Stimulated activated naive B cell treated with anti-CD40 and anti-IgM and Interleukin-4, amounts not matched to agents 10 μg/mL and 1 μg/mL and 100 μg/mL, for 72 hours (primary cell): Measurements from ENCODE around the gene ADAMTS14.

Source experiments
- ATAC-seq, 2 donors: fragments of 150-1000 bp; cut with Tn5 transposase; replicated peaks; 2 replicates each; pipeline ENCODE4 v1.10.0; 2021; ENCODE audit warnings: moderate library complexity in 1 of 2
- DNase-seq: peaks from one replicate; pipeline ENCODE4 v3.0.0; 2021
- H3K27ac Mint-ChIP-seq: one replicate; pipeline ENCODE4 v1.8.0; 2022; ENCODE audit warnings: mild to moderate bottlenecking, mixed read lengths
- H3K27me3 Mint-ChIP-seq, 2 donors: one replicate each; pipeline ENCODE4 v1.8.0; 2022; ENCODE audit warnings: mixed read lengths in 2 of 2
- H3K36me3 Mint-ChIP-seq, 2 donors: one replicate each; pipeline ENCODE4 v1.8.0; 2022; ENCODE audit warnings: mixed read lengths in 2 of 2, mild to moderate bottlenecking in 1 of 2
- H3K4me1 Mint-ChIP-seq, 2 donors: one replicate each; pipeline ENCODE4 v1.8.0; 2022; ENCODE audit warnings: mixed read lengths in 2 of 2, mild to moderate bottlenecking in 1 of 2
- H3K4me3 Mint-ChIP-seq, 2 donors: one replicate each; pipeline ENCODE4 v1.8.0; 2022; ENCODE audit warnings: mild to moderate bottlenecking in 2 of 2, mixed read lengths in 2 of 2, moderate library complexity in 1 of 2
- H3K9me3 Mint-ChIP-seq, 2 donors: one replicate each; pipeline ENCODE4 v1.8.0; 2022; ENCODE audit warnings: mixed read lengths in 2 of 2, mild to moderate bottlenecking in 1 of 2

Gene ADAMTS14

DNA sequence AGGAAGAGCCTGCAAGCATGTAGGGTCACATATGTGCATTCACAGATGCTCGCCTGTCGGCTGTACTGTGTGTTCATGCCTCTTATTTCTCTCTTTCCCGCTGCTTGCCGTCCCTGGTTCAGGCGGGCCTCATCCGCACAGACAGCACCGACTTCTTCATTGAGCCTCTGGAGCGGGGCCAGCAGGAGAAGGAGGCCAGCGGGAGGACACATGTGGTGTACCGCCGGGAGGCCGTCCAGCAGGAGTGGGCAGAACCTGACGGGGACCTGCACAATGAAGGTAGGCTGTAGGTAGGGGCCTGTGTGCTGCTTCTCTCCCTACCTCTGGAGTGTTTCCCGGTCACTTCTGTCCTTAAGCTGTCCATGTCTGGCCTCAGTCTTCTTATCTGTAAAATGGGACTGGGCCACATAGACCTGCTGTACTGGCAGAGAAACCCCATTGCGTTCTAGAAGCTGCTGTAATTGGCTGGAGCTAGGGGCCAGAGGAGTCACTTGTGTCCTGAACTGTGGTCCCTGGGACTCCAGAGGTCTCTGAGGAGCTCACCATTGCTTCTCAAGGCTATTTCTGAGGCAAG lies 30.0 kb downstream of the ADAMTS14 start:
- Mint-ChIP-seq H3K36me3 (no peaks in the 10 kb centered on the region), H3K27me3 (no peaks in the 10 kb centered on the region), H3K4me3 (no peak overlapping the region), H3K27ac (no peak overlapping the region), H3K9me3 (no peaks in the 10 kb centered on the region), H3K4me1 (no peaks in the 10 kb centered on the region)
- DNase-seq (no peak), ATAC-seq (no peak)

DNA sequence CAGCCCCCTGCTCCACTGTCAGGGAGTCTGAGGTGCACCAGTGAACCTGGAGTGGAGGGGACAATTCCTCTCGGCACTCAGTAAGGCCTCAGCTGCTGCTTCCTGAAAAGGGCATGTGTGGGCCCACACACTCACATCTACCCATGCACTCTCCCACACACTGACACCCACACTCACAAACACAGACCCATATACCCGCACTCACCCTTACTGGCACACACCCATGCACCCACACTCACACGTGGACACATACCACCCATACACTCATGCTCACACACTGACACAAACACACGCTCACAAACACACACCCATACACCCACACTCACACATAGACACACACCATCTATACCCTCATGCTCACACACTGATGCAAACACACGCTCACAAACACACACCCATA lies 31.9 kb downstream of the ADAMTS14 start:
- DNase-seq (no peak), ATAC-seq (no peak)
- Mint-ChIP-seq H3K4me1 (no peaks in the 10 kb centered on the region), H3K27me3 (no peaks in the 10 kb centered on the region), H3K9me3 (no peaks in the 10 kb centered on the region), H3K4me3 (no peak overlapping the region), H3K36me3 (no peaks in the 10 kb centered on the region), H3K27ac (no peak overlapping the region)

GRCh38 chr10:70705121-70705861 lies 33.0 kb downstream of the ADAMTS14 start:
- no peak overlapping the region for H3K4me3 Mint-ChIP-seq
- no peaks in the 10 kb centered on the region for H3K27me3 Mint-ChIP-seq
- no peaks in the 10 kb centered on the region for H3K4me1 Mint-ChIP-seq
- H3K27ac Mint-ChIP-seq, result no peak overlapping the region
- no peaks in the 10 kb centered on the region for H3K9me3 Mint-ChIP-seq
- no peak for ATAC-seq
- no peak for DNase-seq
- H3K36me3 Mint-ChIP-seq, result no peaks in the 10 kb centered on the region

- ATAC-seq, result no peak
- no peak for DNase-seq
- H3K4me3 Mint-ChIP-seq, result no peak overlapping the region
- H3K36me3 Mint-ChIP-seq, result no peaks in the 10 kb centered on the region
- H3K4me1 Mint-ChIP-seq, result peaks cover 9 to 10% of the 10 kb centered on the region in 2 donors
- no peaks in the 10 kb centered on the region for H3K9me3 Mint-ChIP-seq
- H3K27ac Mint-ChIP-seq, result no peak overlapping the region
- peaks cover 0 to 7% of the 10 kb centered on the region in 2 donors for H3K27me3 Mint-ChIP-seq
These were observed 38.9 kb downstream of the ADAMTS14 start for GRCh38 chr10:70711177-70711576.

GRCh38 chr10:70711911-70712310 lies 39.6 kb downstream of the ADAMTS14 start:
- Mint-ChIP-seq H3K9me3 (no peaks in the 10 kb centered on the region), H3K4me3 (no peak overlapping the region), H3K27me3 (peaks cover 0 to 7% of the 10 kb centered on the region in 2 donors), H3K27ac (no peak overlapping the region), H3K36me3 (no peaks in the 10 kb centered on the region), H3K4me1 (peaks cover 13 to 17% of the 10 kb centered on the region in 2 donors)
- ATAC-seq (no peak), DNase-seq (no peak)

- no peak overlapping the region for H3K27ac Mint-ChIP-seq
- peaks cover 0 to 7% of the 10 kb centered on the region in 2 donors for H3K27me3 Mint-ChIP-seq
- DNase-seq (no peak), ATAC-seq (no peak)
- H3K9me3 Mint-ChIP-seq, result no peaks in the 10 kb centered on the region
- H3K4me3 Mint-ChIP-seq, result no peak overlapping the region
- peaks cover 13 to 18% of the 10 kb centered on the region in 2 donors for H3K4me1 Mint-ChIP-seq
- H3K36me3 Mint-ChIP-seq, result no peaks in the 10 kb centered on the region
These were observed 41.9 kb downstream of the ADAMTS14 start for GRCh38 chr10:70714245-70714644.

GRCh38 chr10:70714951-70715350 lies 42.6 kb downstream of the ADAMTS14 start:
- H3K36me3 Mint-ChIP-seq, result no peaks in the 10 kb centered on the region
- no peak for DNase-seq
- H3K27ac Mint-ChIP-seq, result peak overlapping the region; percentile 45
- H3K27me3 Mint-ChIP-seq, result peaks cover 0 to 7% of the 10 kb centered on the region in 2 donors
- H3K9me3 Mint-ChIP-seq, result no peaks in the 10 kb centered on the region
- no peak for ATAC-seq
- no peak overlapping the region for H3K4me3 Mint-ChIP-seq
- peaks cover 13 to 18% of the 10 kb centered on the region in 2 donors for H3K4me1 Mint-ChIP-seq

DNA sequence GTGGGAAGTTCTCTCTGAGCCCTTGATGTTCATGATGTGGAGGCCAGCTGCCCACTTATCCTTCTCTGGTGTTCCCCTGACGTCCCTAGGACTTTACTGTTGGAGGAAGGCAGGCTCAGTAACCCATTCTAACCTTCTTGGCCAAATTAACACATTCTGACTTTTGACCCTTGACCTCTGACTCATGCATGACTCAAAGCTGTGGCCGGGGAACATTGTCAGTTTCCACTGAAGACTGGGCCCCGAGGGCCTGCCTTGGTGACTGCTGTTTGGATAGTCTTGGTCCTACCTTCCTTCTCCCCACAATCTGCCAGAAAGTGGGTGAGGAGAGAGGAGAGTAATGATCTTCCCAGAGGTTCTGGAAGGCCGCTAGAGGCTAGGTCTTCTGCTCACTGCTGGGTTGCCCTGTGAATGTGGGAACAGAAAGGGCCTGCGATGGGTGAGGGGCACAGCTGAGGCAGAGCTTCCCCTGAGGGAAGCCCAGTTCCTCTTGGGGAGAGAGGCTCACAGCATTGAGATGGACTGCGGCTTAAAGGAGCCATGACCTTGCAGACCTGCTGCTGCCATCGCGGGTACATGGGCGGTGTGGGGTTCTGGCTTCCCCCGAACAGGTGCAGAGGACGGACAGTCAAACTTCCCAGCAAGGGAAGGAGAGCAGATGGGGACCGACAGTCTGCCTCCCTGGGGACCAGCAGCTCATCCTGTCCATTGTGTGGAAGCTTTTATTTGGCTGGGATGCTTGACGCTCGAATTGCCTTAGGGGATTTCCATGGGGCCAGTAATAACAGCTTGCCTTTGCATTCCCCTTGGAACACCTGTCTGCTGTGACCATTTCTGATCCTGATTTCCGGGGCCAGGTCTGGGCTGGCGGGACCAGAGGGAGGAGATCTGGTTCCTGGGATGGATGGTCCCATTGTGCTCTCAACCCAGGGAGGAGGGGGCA lies 43.8 kb downstream of the ADAMTS14 start:
- peaks cover 13 to 18% of the 10 kb centered on the region in 2 donors for H3K4me1 Mint-ChIP-seq

DNA sequence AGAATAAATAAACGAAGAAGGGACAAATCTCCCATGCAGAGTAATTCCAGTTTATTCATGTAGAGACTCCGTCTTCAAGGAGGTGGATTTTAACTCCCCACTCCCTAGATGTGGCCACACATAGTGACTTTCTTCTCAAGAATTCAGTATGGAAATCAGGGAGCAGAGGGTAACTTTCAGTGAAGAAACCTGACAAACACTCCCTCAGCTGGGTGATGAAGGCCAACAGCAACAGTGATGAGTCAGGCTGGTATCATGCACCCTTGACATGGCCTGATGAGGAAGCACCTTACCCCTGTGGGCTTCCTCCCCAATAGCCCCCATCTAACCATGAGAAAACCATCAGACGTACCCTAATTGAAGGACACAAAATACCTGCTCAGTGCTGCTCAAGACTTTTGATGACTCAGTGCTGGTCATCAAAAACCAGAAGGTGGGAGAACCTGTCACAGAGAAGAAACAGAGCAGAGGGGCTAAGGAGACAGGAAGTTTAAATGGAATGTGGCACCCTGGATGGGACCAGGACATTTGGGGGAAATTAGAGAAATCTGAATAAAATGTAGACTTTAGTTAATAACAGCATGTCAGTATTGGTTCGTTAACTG lies 50.6 kb downstream of the ADAMTS14 start:
- no peak for ATAC-seq
- Mint-ChIP-seq H3K36me3 (no peaks in the 10 kb centered on the region), H3K27ac (no peak overlapping the region), H3K4me3 (no peak overlapping the region), H3K9me3 (peaks cover 0 to 2% of the 10 kb centered on the region in 2 donors), H3K4me1 (no peaks in the 10 kb centered on the region), H3K27me3 (peaks cover 4 to 8% of the 10 kb centered on the region in 2 donors)
- no peak for DNase-seq

More for the DNA sequence above, 43.8 kb downstream of the ADAMTS14 start:
- DNase-seq (peak; percentile 16), ATAC-seq (peak; percentile 81 to 83)
- H3K27me3 Mint-ChIP-seq, result peaks cover 0 to 6% of the 10 kb centered on the region in 2 donors
- H3K4me3 Mint-ChIP-seq, result peak overlapping the region in 1 of 2 donors; percentile 56
- peak overlapping the region; percentile 62 for H3K27ac Mint-ChIP-seq
- no peaks in the 10 kb centered on the region for H3K9me3 Mint-ChIP-seq
- no peaks in the 10 kb centered on the region for H3K36me3 Mint-ChIP-seq

GRCh38 chr10:70723771-70724170 lies 51.5 kb downstream of the ADAMTS14 start:
- H3K9me3 Mint-ChIP-seq, result peaks cover 0 to 2% of the 10 kb centered on the region in 2 donors
- ATAC-seq, result no peak
- H3K36me3 Mint-ChIP-seq, result no peaks in the 10 kb centered on the region
- peaks cover 4 to 8% of the 10 kb centered on the region in 2 donors for H3K27me3 Mint-ChIP-seq
- H3K4me1 Mint-ChIP-seq, result no peaks in the 10 kb centered on the region
- DNase-seq, result no peak
- H3K4me3 Mint-ChIP-seq, result no peak overlapping the region
- no peak overlapping the region for H3K27ac Mint-ChIP-seq

GRCh38 chr10:70726909-70727495 lies 54.7 kb downstream of the ADAMTS14 start:
- peaks cover 0 to 2% of the 10 kb centered on the region in 2 donors for H3K9me3 Mint-ChIP-seq
- DNase-seq, result no peak
- no peak overlapping the region for H3K27ac Mint-ChIP-seq
- ATAC-seq, result no peak
- no peaks in the 10 kb centered on the region for H3K4me1 Mint-ChIP-seq
- H3K27me3 Mint-ChIP-seq, result peaks cover 4 to 8% of the 10 kb centered on the region in 2 donors
- H3K36me3 Mint-ChIP-seq, result no peaks in the 10 kb centered on the region
- H3K4me3 Mint-ChIP-seq, result no peak overlapping the region

DNA sequence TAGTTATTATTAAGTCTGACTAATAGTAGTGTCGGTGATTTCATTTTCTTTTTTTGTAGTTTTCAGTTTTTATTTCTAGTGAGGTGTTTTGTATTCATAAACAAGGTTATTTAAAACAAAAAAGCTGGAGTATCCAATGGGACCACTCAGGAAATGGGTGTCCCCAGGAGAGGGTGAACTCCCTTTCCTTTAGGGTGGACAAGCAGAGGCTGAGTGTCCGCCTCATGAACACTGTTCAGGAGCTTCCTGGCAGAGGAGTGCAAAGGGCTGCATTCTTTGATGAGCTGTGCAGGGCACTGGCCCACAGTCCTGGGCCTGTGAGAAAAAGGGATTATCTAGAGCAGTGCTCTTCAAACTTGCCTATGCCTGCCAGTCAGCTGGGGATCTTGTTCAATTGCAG lies 56.0 kb downstream of the ADAMTS14 start:
- Mint-ChIP-seq H3K27me3 (peaks cover 4 to 8% of the 10 kb centered on the region in 2 donors), H3K27ac (no peak overlapping the region), H3K4me3 (no peak overlapping the region), H3K9me3 (peaks cover 0 to 2% of the 10 kb centered on the region in 2 donors), H3K36me3 (no peaks in the 10 kb centered on the region), H3K4me1 (no peaks in the 10 kb centered on the region)
- no peak for DNase-seq
- no peak for ATAC-seq

DNA sequence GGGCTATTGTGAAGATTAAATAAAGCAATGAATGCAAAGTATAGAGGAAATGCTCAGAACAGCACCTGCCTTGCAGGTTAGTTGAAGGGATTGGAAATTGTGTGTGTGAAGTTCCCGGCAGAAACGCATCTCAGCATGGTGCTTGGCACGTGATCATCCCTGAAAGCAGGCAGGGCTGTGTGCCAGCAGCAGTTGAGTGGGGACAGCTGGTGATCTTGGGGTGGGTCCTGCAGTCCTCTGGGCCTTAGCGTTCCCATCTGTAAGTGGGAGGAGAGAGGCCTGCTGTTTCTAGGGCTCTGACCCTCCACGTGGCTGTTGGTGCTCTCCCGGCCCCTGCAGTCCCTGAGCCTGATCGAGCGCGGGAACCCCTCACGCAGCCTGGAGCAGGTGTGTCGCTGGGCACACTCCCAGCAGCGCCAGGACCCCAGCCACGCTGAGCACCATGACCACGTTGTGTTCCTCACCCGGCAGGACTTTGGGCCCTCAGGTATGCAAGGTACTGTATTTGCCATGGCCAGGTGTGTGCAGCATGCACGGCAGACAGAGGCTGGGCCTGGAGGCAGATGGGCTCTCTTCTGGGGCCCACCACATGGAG lies 57.6 kb downstream of the ADAMTS14 start:
- ATAC-seq (no peak), DNase-seq (no peak)
- H3K27ac Mint-ChIP-seq, result no peak overlapping the region

More for the DNA sequence above, 57.6 kb downstream of the ADAMTS14 start:
- no peaks in the 10 kb centered on the region for H3K36me3 Mint-ChIP-seq
- H3K9me3 Mint-ChIP-seq, result peaks cover 0 to 2% of the 10 kb centered on the region in 2 donors
- H3K4me3 Mint-ChIP-seq, result no peak overlapping the region
- H3K4me1 Mint-ChIP-seq, result no peaks in the 10 kb centered on the region
- peaks cover 4 to 8% of the 10 kb centered on the region in 2 donors for H3K27me3 Mint-ChIP-seq
